ENCODE data around the gene TBC1D10A.

Gene TBC1D10A

DNA sequence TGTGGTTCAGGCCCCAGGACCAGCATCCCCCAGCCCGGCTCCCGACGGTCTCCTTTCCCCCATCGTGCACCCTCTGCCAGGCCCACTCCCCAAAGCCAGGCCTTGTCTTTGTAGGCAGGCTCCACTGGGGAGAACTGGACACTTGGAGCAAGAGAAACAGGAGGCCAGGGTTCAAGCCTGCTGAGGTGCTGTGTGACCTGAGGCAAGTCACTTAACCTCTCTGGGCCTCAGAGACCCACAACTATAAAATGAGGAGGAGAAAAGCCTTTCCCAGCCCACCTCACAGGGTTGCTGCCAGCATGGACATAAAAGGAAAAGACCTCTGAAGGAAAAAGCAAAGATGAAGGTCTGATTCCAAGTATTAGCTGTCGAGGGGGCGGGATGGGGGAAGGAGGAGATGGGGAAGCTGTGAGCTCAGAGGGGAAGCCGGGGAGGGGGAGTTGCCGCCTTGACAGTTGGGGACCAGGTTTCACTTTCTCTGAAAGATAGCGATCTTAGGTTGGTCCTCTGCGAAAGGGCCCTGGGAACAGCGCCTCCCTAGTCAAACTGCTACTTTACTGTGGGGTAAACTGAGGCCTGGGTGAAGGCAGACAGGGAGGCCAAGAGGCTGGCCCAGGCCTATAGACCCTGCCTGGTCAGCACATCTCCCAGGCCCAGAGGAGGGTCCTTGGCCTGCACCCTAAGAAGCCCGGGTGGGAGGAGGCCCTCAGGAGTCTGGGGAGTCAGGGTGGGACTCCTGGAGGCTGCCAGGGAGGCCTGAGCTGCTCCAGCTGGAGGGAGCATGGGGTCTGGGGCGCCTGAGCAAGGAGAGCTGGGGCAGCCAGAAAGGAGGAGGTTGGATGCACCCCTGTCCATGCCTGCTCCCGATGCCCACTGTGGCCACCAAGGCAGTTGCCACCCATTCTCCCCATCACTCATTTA lies 59.1 kb downstream of the TBC1D10A start:
- no peak for DNase-seq (ENCODE audit: low read depth in 1 of 2, low spot score in 1 of 2)
- in situ Hi-C loops (cut with HindIII; ENCODE audit: low pct_unique_long_range_greater_than_20kb, low sequenced_read_pairs), result no loop called here
- TF ChIP-seq JUND (IDR thresholded peaks at IDR 0.05; ENCODE audit: low read depth), result no peak

DNA sequence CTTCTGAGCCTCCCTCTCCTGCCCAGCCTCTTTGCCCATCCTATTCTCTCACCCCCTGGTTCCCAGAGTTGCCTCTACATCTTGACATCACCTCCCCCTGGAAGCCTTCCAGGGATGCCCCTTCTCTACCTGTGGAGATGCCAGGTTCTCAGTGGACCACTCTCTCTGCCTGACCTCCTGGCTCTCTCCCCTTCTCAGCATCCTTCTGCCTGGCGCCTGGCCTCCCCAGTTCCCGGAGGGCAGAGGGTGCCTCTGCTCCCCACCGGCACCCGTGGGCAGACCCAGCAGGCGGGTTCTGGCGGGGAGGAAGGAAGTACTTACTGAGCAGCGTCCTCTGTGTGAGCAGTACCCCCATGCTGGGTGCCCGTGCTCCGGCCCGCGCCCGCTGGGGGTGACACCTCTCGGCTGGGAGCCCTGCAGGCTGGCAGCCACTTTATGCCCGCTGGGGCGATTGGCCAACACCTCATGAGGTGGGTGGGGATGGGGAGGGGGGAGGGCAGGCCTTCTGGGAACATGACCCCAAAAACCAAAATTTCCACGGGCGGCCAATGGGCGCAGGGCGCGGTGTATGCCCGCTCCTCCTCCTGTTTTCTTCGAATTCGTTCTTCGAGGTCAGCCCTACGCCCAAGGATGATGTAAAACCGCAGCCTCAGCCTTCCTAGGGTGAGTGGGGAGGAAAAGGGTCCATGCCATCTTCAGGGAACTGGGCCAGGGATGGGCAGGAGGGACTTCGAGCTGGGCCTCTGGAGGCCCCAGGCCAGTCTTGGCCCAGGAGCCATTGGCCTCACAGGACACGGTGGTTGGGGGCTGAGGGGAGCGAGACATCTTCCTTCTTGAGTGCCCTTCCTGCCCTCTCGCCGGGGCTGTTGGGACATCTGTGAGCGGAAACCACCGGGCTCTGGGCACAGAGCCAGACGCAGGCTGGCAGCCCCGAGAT lies 60.0 kb downstream of the TBC1D10A start, which contains the start of gene OSM:
Gene OSM (minus strand): TSS at position 407 of the 937 bp plus-strand sequence. CDS start 52 bp downstream, at position 355.
- DNase-seq (ENCODE audit: low read depth in 1 of 2, low spot score in 1 of 2), result no peak
- no peak for TF ChIP-seq JUND (IDR thresholded peaks at IDR 0.05; ENCODE audit: low read depth)
- in situ Hi-C loops (cut with HindIII; ENCODE audit: low pct_unique_long_range_greater_than_20kb, low sequenced_read_pairs), result no loop called here

DNA sequence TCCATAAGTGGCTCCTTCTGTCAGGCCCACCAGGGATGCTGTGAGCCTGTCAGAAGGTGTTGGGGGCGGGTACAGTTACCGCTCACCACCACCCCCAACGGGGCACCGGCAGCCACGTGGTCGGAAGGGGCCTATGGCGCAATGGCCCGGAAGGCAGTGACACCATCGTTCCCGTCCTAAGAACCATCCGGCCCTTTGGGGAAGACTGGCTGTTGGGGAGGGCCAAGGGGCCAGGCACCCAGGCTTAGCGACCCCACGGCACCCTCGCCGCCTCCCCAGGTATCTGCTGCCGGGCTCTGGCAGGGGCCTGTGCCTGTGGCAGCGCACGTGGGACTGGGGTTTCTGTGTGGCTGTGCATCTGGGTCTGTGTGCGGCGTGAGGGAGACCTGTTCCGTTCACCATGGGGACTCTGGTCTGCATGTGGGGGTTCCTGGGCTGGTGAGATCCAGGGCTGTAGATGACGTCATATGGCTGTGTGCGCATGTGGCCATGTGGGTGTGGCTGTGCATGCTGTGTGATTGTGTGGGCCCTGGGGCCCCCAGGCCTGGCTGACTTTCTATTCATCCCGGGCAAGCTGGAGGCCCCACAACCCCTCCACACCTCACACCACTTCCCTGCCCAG lies 60.8 kb downstream of the TBC1D10A start:
- no peak for TF ChIP-seq JUND (IDR thresholded peaks at IDR 0.05; ENCODE audit: low read depth)
- in situ Hi-C loops (cut with HindIII; ENCODE audit: low pct_unique_long_range_greater_than_20kb, low sequenced_read_pairs), result no loop called here
- no peak for DNase-seq (ENCODE audit: low read depth in 1 of 2, low spot score in 1 of 2)

DNA sequence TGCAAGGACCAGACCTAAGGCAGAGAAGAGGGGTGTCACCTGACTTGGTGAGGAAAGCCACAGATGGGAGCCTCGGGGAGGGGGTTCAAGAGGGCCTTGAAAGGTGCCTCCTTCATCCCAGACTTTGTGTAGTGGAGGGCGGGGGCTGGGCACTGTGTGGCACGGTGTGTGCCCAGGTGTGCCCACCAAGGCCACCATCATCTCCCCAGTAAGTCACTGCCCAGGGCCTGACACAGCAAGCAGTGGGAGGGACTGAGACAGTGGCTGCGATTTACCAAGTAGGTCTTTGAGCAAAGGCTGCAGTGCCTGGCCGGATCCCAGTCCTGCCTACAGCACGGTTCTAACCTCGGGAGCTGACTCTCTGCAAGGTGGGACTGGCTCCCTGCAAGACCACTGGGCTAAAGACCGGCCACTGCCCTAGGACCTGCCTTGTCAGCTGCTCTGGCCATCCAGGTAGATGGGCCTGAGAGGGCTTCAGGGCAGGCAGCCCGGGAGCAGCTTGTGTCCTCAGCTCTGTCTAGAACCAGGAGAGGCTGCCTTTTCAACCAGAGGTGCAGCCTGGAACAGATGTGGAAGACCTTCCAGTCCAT lies 61.5 kb downstream of the TBC1D10A start:
- in situ Hi-C loops (cut with HindIII; ENCODE audit: low pct_unique_long_range_greater_than_20kb, low sequenced_read_pairs), result no loop called here
- DNase-seq (ENCODE audit: low read depth in 1 of 2, low spot score in 1 of 2), result no peak
- TF ChIP-seq JUND (IDR thresholded peaks at IDR 0.05; ENCODE audit: low read depth), result no peak

DNA sequence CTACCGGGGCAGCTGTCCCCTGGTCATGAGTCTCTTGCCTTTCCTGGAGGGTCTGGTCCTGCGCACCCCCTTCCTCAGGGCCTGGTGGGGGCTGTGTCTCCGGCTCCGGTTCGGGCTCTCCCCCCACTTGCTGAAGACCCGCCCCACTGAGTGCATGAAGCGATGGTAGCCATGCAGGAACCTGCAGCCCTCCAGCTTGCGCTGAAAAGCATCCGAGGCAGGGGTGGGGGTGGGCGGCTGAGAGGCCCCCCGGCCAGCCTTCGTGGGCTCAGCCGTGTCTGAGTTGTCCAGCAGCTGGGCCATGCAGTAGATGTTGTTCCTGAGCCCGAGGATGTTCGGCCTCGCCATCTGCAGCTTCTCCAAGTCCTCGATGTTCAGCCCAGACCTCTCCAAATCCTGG lies 62.9 kb downstream of the TBC1D10A start:
- in situ Hi-C loops (cut with HindIII; ENCODE audit: low pct_unique_long_range_greater_than_20kb, low sequenced_read_pairs), result no loop called here
- no peak for TF ChIP-seq JUND (IDR thresholded peaks at IDR 0.05; ENCODE audit: low read depth)
- no peak for DNase-seq (ENCODE audit: low read depth in 1 of 2, low spot score in 1 of 2)

DNA sequence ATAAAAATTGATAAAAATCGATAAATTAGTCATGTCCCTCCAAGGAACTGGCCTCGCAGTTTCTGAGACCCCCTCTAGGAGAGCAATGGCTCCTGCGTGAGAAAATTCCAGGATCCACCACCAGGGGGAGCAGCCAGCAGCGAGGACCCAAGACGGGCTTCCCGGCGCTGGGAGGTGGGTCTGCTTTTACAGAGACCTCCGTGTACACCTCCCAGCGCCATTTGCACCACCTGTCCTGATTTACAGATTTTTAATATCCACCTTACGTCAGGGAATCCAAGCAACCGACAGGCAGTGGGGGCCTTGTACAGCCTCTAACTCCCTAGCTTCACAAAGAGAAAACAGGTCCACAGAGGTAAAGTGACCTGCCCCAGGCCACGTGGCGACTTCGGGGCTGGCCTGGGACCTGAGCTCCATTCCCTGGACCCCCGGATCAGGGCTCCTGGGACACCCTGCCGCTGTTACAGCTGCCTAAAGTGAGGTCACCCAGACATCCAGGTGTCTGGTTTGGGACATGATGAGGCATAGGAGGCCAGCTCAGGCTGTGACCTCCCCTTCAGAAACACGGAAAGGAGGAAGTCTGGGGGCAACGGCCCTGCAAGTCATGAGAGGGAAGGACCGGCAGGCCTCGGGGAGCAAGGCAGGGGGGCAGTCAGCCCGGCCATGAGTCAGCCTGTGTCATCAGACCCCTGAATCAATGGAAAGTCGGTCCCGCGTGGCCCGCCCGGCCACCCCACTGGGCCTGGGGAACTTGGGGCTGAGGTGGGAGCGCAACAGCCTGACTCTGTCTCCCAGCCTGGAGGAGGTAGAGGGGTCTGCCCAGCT lies 63.6 kb downstream of the TBC1D10A start:
- in situ Hi-C loops (cut with HindIII; ENCODE audit: low pct_unique_long_range_greater_than_20kb, low sequenced_read_pairs), result no loop called here
- TF ChIP-seq JUND (IDR thresholded peaks at IDR 0.05; ENCODE audit: low read depth), result no peak
- DNase-seq (ENCODE audit: low read depth in 1 of 2, low spot score in 1 of 2), result peak; percentile 56

DNA sequence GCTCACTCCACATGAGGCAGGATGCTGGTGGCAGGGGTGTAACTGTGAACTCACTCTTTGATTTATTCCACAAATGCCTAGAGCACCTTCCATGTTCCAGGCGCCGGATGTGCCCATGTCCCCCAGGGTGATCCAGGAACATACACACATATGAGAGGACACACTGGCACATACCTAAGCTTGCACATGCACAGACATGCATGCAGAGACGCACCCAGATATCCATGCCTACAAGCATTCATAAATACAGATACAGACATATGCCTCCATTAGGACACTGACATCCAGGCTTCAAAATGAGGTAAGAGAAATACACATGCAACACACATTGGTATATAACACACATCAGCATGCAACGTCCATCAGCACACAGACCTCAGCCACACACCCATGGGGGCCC lies 64.6 kb downstream of the TBC1D10A start:
- no peak for TF ChIP-seq JUND (IDR thresholded peaks at IDR 0.05; ENCODE audit: low read depth)
- in situ Hi-C loops (cut with HindIII; ENCODE audit: low pct_unique_long_range_greater_than_20kb, low sequenced_read_pairs), result no loop called here
- no peak for DNase-seq (ENCODE audit: low read depth in 1 of 2, low spot score in 1 of 2)

DNA sequence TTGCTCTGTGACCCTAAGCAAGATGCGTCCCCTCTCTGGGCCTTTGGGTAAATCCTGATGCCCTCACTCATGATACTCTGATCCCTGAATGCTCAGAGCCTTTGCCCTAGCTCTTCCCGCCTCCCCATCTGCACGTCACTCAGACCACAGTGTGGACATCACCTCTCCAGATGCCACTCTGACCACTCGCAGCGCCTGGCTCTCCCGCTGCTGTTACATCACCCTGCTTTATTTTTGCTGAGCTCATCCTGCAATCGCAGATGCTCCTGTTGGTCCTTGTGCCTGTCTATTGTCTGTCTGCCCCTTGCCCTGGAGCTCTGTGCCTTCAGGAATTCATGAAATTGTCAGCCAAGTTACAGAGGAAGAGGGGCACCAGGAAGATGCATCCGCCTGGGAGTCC lies 65.6 kb downstream of the TBC1D10A start:
- TF ChIP-seq JUND (IDR thresholded peaks at IDR 0.05; ENCODE audit: low read depth), result no peak
- no peak for DNase-seq (ENCODE audit: low read depth in 1 of 2, low spot score in 1 of 2)
- in situ Hi-C loops (cut with HindIII; ENCODE audit: low pct_unique_long_range_greater_than_20kb, low sequenced_read_pairs), result no loop called here

DNA sequence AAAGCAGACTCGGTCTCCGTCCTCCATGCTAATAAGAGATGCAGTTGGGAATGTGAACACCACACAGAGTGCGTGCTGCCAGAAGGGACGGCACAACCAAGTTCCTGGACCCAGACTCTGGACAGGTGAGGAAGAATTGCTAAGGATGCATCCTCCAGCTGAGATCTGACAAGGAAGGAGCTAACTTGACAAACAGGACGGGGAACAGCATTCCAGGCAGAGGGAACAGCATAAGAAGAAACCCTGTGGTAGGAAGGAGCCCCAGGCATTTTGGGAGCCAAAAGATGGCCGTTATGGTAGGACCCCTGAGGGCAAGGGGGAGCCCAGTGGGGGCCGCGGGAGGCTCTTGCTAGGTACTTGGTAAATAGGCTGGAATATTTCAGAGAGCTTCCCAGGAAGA lies 66.1 kb downstream of the TBC1D10A start:
- peak in 1 of 2 experiments; percentile 65 for DNase-seq (ENCODE audit: low read depth in 1 of 2, low spot score in 1 of 2)
- no peak for TF ChIP-seq JUND (IDR thresholded peaks at IDR 0.05; ENCODE audit: low read depth)
- in situ Hi-C loops (cut with HindIII; ENCODE audit: low pct_unique_long_range_greater_than_20kb, low sequenced_read_pairs), result no loop called here

DNA sequence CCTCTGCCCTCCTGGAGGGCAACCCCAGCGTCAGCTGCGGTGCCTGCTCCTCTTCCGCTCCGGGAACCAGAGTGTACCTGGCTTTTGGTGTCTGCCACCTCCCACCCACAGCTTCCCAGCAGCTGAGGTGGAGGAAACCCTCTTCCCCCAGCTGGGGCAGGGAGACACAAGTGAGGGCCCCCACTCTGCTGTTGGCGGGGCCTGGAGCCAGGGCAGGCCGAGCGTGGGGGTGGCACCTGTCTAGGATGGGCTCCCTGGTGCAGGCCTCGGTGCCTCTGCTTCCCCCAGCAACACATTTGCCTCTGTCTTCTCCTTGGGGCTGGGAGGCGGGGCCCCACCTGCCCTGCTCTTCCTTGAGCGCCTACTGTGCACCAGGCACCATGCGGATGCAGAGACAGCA lies 66.5 kb downstream of the TBC1D10A start:
- DNase-seq (ENCODE audit: low read depth in 1 of 2, low spot score in 1 of 2), result no peak
- no peak for TF ChIP-seq JUND (IDR thresholded peaks at IDR 0.05; ENCODE audit: low read depth)
- in situ Hi-C loops (cut with HindIII; ENCODE audit: low pct_unique_long_range_greater_than_20kb, low sequenced_read_pairs), result no loop called here

DNA sequence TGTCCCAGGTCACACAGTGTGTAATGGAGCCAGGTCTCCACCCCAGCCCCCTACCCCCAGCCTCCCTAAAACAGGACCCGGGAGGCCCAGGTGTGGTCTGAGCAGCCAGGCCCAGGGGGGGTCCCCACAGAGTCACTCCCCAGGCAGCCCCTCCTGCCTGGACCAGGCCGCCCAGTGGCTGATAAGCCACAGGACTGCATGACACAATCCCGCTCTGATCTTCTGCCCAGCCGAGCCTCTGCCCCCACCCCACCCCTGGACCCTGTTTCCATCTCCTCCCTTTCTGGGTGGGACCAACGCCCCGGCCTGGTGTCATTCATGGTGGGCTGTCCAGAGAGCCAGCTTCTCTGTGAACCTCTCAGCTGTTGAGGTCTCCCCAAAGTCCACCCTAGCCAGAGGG lies 72.4 kb downstream of the TBC1D10A start:
- TF ChIP-seq JUND (IDR thresholded peaks at IDR 0.05; ENCODE audit: low read depth), result no peak
- in situ Hi-C loops (cut with HindIII; ENCODE audit: low pct_unique_long_range_greater_than_20kb, low sequenced_read_pairs), result no loop called here
- no peak for DNase-seq (ENCODE audit: low read depth in 1 of 2, low spot score in 1 of 2)

Data from T47D (cell line).